SK-N-MC (cell line): ENCODE results near the gene CST9.
"Not testable (repeated sequence)": the region's sequence is repeated elsewhere in the genome, so short reads cannot be mapped to it uniquely, and the experiment has no call there.

Experiments
- EZH2 ChIP-seq: fragments of 200-600 bp; sonication (generic); IDR thresholded peaks from one replicate; pipeline ENCODE4 v1.6.1; 2017; ENCODE audit warnings: antibody characterized with exemption
- FOXP2 ChIP-seq: optimal IDR thresholded peaks from 2 replicates; pipeline ENCODE3; 2011; ENCODE audit warnings: mild to moderate bottlenecking, moderate library complexity; ENCODE audit not compliant: insufficient read depth; ENCODE audit errors: extremely low read length, control extremely low read depth
- POLR2AphosphoS5 ChIP-seq: IDR thresholded peaks from 2 replicates; pipeline ENCODE4 v1.6.1; 2012; ENCODE audit warnings: mild to moderate bottlenecking, low read depth, low read length, borderline replicate concordance

GRCh38 chr20:23622401-23622800 is 16.7 kb upstream of the CST9 start:
- not testable (repeated sequence) for TF ChIP-seq POLR2AphosphoS5, EZH2, FOXP2
